Sigmoid colon (tissue), 4 donors: ENCODE results near the gene POP5.

Experiments
- CTCF ChIP-seq, 4 experiments: fragments of 450-650 bp in 3 of 4; fragments of 200-600 bp in 1 of 4; IDR thresholded peaks; one replicate each; pipeline ENCODE4 v1.5.1; 2016 to 2019; ENCODE audit warnings: antibody characterized with exemption in 4 of 4, mild to moderate bottlenecking in 3 of 4, moderate library complexity in 2 of 4
- EP300 ChIP-seq, 4 donors: sonication (generic); formaldehyde crosslinking; IDR thresholded peaks; one replicate each; pipeline ENCODE4 v1.6.1; 2017; ENCODE audit warnings: antibody characterized with exemption in 4 of 4
- POLR2A ChIP-seq, 2 donors: fragments of 450-650 bp; IDR thresholded peaks; one replicate each; pipeline ENCODE4 v1.6.1; 2016; ENCODE audit warnings: antibody characterized with exemption in 2 of 2, mild to moderate bottlenecking in 2 of 2, moderate library complexity in 2 of 2
- POLR2AphosphoS5 ChIP-seq, 4 donors: sonication (generic); formaldehyde crosslinking; IDR thresholded peaks; one replicate each; pipeline ENCODE4 v1.6.1; 2017; ENCODE audit warnings: antibody characterized with exemption in 4 of 4

GRCh38 chr12:120562906-120563305, 18.3 kb downstream of the POP5 start:
- TF ChIP-seq CTCF (IDR thresholded peaks at IDR 0.05) (no peak), POLR2A (IDR thresholded peaks at IDR 0.05) (no peak), POLR2AphosphoS5 (IDR thresholded peaks at IDR 0.05) (peak in 3 of 4 donors; percentile 42 to 71 (median 60)), EP300 (IDR thresholded peaks at IDR 0.05) (peak in 2 of 4 donors; percentile 2 to 57)
